NB4 (cell line): ENCODE measurements around the gene ANP32A.
A peak's percentile ranks its signal among the peaks of the same experiment; 100 is the strongest.

Experiments used
- POLR2A ChIP-seq: IDR thresholded peaks from 2 replicates; pipeline ENCODE4 v1.6.1; 2011; ENCODE audit warnings: mild to moderate bottlenecking; ENCODE audit not compliant: insufficient read length; ENCODE audit errors: extremely low read depth
- TF ChIP-seq, protein P1 (sequence below): IDR thresholded peaks from 2 replicates; pipeline ENCODE4 v1.6.1; 2011; ENCODE audit warnings: low read depth, low read length

DNA sequence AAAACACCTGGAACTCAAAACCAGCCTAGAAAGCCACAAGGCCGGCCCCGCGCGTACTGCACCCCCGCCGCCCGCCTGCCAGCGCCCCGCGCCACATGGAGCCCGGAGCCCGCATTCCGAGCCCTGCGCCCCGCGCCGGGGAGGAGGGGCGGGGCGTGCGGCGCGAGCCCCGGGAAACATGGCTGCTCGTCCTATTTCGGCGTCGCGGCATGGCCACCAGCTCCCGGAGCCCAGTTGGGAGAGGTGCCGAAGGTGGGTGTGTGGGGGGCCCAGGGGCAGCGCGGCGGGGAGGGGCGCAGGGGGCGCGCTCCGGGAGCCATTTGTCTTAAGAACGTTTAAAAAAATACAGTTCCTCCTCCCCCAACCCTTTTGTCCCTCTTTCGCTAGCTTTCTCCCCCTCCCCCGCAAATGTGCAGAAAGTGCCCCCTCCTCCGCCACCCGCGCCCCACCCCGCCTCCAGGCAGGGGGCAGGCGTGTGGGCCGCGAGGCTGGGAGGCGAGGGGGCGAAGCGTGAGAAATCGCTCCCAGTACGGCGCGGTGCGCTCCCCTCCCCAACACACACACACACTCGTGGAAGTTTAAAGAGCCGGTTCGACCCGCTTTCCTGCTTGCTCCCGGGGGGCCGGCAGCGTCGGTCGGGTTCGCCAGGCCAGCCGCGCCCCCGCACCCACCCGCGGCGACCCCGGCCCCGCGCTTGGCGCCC, 2.5 kb downstream of the ANP32A start:
- TF ChIP-seq POLR2A, result no peak
- TF ChIP-seq, protein P1, sequence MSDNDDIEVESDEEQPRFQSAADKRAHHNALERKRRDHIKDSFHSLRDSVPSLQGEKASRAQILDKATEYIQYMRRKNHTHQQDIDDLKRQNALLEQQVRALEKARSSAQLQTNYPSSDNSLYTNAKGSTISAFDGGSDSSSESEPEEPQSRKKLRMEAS, result peak; percentile 47
